Activated CD8-positive, alpha-beta memory T cell treated with anti-CD3 and anti-CD28 coated beads for 36 hours (primary cell): Measurements from ENCODE around the gene CNPPD1. TPM values are rescaled to one million over a fixed set of nuclear protein-coding genes. Genes with fewer than 3 reads are reported as not detected.

Experiments used
- CTCF ChIA-PET: fragments of 350-600 bp; sonication (Branson Sonifier 250); formaldehyde crosslinking; loops from one replicate; lab custom pipeline; 2021; ENCODE audit warnings: antibody characterized with exemption; lab: Charles Lee
- POLR2A ChIA-PET: fragments of 350-600 bp; sonication (Branson Sonifier 250); formaldehyde crosslinking; loops from one replicate; lab custom pipeline; 2021; ENCODE audit warnings: antibody characterized with exemption; lab: Charles Lee
- total RNA-seq, 2 experiments: library from RNA; stranded (reverse); gene quantifications; one replicate each; pipeline ENCODE4 v1.2.3, GENCODE V29; 2021

The CNPPD1 gene
- total RNA-seq, 2 experiments from 2014 or later = 53.8 to 58.2 TPM

DNA sequence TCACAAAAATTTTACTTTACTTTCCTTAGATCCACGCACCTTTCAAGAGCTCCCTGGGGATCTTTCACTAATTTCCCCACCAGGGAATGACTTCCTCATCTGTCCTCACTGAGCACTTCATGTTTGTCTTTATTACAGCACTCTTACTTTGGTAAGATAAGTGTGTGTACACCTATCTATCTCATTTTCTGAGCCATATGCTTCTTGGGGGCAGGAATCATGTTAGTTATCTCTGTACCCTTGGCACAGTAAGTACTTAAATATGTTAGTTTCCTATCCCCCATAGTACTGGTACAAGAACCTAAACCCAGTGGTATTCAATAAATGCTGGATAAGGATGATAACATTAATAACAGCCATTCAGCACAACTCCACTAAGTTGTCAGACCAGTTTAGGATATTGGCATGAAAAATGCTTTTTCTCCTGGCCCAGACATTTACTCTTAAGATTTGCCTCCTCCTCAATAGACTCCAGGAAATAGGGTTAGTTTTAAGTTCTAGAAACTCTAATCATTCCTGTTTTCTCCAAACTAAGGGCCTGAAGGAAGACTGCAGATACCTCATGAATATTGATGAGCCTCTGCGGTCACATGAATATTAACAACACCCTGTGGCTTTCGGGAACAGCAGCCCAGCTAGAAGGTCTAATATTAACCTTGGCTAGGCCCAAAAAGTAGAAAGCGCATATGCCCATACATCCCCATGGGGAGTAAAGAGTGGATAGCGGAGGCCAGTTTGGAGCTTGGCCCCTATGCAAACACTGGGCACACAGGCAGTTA, 54.3 kb downstream of the CNPPD1 start:
- POLR2A ChIA-PET = no interaction called here

More for the DNA sequence above, 54.3 kb downstream of the CNPPD1 start:
- CTCF ChIA-PET = interaction anchor here (0.8 to 9.6 kb wide), 4 partner anchors 10 to 142 kb away, joined by 3 to 93 read pairs (median 4); partner anchors contain the start of gene IHH

Other genes with a start within 250 kb of the CNPPD1 start
- gene CDK5R2, start 217.3 kb downstream of the CNPPD1 start, total RNA-seq = not detected
- not detected for gene FEV, start 191.7 kb downstream of the CNPPD1 start, total RNA-seq
- gene CRYBA2, start 183.5 kb downstream of the CNPPD1 start, total RNA-seq = not detected
- not detected for gene CFAP65, start 135.4 kb downstream of the CNPPD1 start, total RNA-seq
- not detected for gene IHH, start 116.0 kb downstream of the CNPPD1 start, total RNA-seq
- 10 to 100 TPM; 20.0 to 20.9 TPM for gene NHEJ1, start 16.1 kb downstream of the CNPPD1 start, total RNA-seq
- gene SLC23A3, start 6.9 kb downstream of the CNPPD1 start, total RNA-seq = 1 to 10 TPM; 1.8 to 2.9 TPM
- 10 to 100 TPM; 68.3 to 69.1 TPM for gene RETREG2, start 1.4 kb upstream of the CNPPD1 start, total RNA-seq
- 10 to 100 TPM; 29.3 to 33.3 TPM for gene ZFAND2B, start 29.9 kb upstream of the CNPPD1 start, total RNA-seq
- 10 to 100 TPM; 20.8 to 25.6 TPM for gene ABCB6, start 42.0 kb upstream of the CNPPD1 start, total RNA-seq
- 10 to 100 TPM; 55.9 to 57.4 TPM for gene ATG9A, start 52.7 kb upstream of the CNPPD1 start, total RNA-seq
- 100 to 1,000 TPM; 109 TPM for gene ANKZF1, start 52.9 kb upstream of the CNPPD1 start, total RNA-seq
- 1 to 10 TPM; 3.8 to 4.2 TPM for gene GLB1L, start 68.5 kb upstream of the CNPPD1 start, total RNA-seq
- 10 to 100 TPM; 34.4 to 35.8 TPM for gene STK16, start 68.6 kb upstream of the CNPPD1 start, total RNA-seq
- not detected for gene TUBA4B, start 76.3 kb upstream of the CNPPD1 start, total RNA-seq
- gene TUBA4A, start 77.0 kb upstream of the CNPPD1 start, total RNA-seq = 100 to 1,000 TPM; 221 TPM
- gene DNAJB2, start 102.4 kb upstream of the CNPPD1 start, total RNA-seq = 10 to 100 TPM; 50.2 to 53.5 TPM
- under 1 TPM; 0.04 to 0.42 TPM for gene PTPRN, start 132.5 kb upstream of the CNPPD1 start, total RNA-seq
- not detected for gene RESP18, start 155.8 kb upstream of the CNPPD1 start, total RNA-seq
- 100 to 1,000 TPM; 110 to 115 TPM for gene DNPEP, start 211.0 kb upstream of the CNPPD1 start, total RNA-seq
- gene DES, start 241.5 kb upstream of the CNPPD1 start, total RNA-seq = not detected